SK-N-SH (cell line): ENCODE measurements around the gene DPP4. TPM values are rescaled to one million over a fixed set of nuclear protein-coding genes. Genes with fewer than 3 reads are reported as not detected.

Experiments
- CTCF ChIA-PET: fragments of 300-600, 350-600 bp; formaldehyde crosslinking; extraction: SDS; loops from one replicate; lab custom pipeline; 2021; lab: Yijun Ruan, JAX
- POLR2A ChIA-PET: fragments of 350-600 bp; sonication (Branson Sonifier 250); formaldehyde crosslinking; extraction: SDS; loops from one replicate; lab custom pipeline; 2020; ENCODE audit warnings: antibody characterized with exemption, inconsistent platforms; lab: Yijun Ruan, JAX
- DNase-seq: peaks from one replicate; pipeline ENCODE4 v3.0.0; 2012
- H2AFZ ChIP-seq: fragments of 200-600 bp; sonication (generic); 2 replicates; pipeline ENCODE4 v1.8.1; 2016; ENCODE audit warnings: antibody characterized with exemption, mild to moderate bottlenecking, low read depth
- H3F3A ChIP-seq: fragments of 200-600 bp; sonication (generic); replicated peaks from 2 replicates; pipeline ENCODE3; 2016; ENCODE audit warnings: antibody characterized with exemption, mild to moderate bottlenecking; ENCODE audit not compliant: insufficient read depth
- H3K27ac ChIP-seq, 2 experiments: fragments of 200-500 bp in 1 of 2; fragments of 200-600 bp in 1 of 2; sonication (Bioruptor generic) in 1 of 2; sonication (generic), shearing (Covaris generic) in 1 of 2; 2 replicates each; pipeline versions ENCODE4 v1.5.1 to v1.6.1; 2014 to 2016; ENCODE audit warnings: low read depth in 2 of 2, inconsistent platforms in 1 of 2, low read length in 1 of 2, mild to moderate bottlenecking in 1 of 2, mixed read lengths in 1 of 2
- H3K27me3 ChIP-seq: fragments of 200-600 bp; sonication (generic), shearing (Covaris generic); 2 replicates; pipeline ENCODE4 v1.6.1; 2016; ENCODE audit warnings: mixed run types; ENCODE audit not compliant: insufficient read depth
- H3K36me3 ChIP-seq, 2 experiments: fragments of 200-500 bp in 1 of 2; fragments of 200-600 bp in 1 of 2; sonication (Bioruptor generic) in 1 of 2; sonication (generic) in 1 of 2; replicated peaks in 1 of 2; 2 replicates each; pipeline versions ENCODE3 to v1.5.1; 2014 to 2016; ENCODE audit warnings: low read length in 1 of 2, mild to moderate bottlenecking in 1 of 2; ENCODE audit not compliant: insufficient read depth in 2 of 2, control insufficient read depth in 1 of 2
- H3K4me1 ChIP-seq, 2 experiments: fragments of 200-500 bp in 1 of 2; fragments of 200-600 bp in 1 of 2; sonication (Bioruptor generic) in 1 of 2; sonication (generic), shearing (Covaris generic) in 1 of 2; 2 replicates each; pipeline versions ENCODE4 v1.5.1 to v1.6.1; 2014 to 2016; ENCODE audit warnings: low read depth in 1 of 2, low read length in 1 of 2, mixed run types in 1 of 2; ENCODE audit not compliant: insufficient read depth in 2 of 2, control insufficient read depth in 1 of 2
- H3K4me2 ChIP-seq: fragments of 200-600 bp; sonication (generic), shearing (Covaris generic); 2 replicates; pipeline ENCODE4 v1.6.1; 2017; ENCODE audit warnings: mixed run types
- H3K4me3 ChIP-seq, 2 experiments: fragments of 200-500 bp in 1 of 2; fragments of 200-600 bp in 1 of 2; sonication (Bioruptor generic) in 1 of 2; sonication (generic), shearing (Covaris generic) in 1 of 2; 2 replicates each; pipeline versions ENCODE4 v1.5.1 to v1.8.1; 2014 to 2016; ENCODE audit warnings: low read depth in 2 of 2, inconsistent platforms in 1 of 2, low read length in 1 of 2, mild to moderate bottlenecking in 1 of 2, mixed read lengths in 1 of 2, moderate library complexity in 1 of 2
- H3K79me2 ChIP-seq: fragments of 200-600 bp; sonication (generic); 2 replicates; pipeline ENCODE4 v1.8.1; 2017; ENCODE audit warnings: mild to moderate bottlenecking; ENCODE audit not compliant: insufficient read depth
- H3K9ac ChIP-seq: fragments of 200-600 bp; sonication (generic); 2 replicates; pipeline ENCODE4 v1.6.1; 2017; ENCODE audit warnings: mixed run types
- H3K9me2 ChIP-seq: fragments of 200-600 bp; sonication (generic); 2 replicates; pipeline ENCODE4 v1.6.1; 2017; ENCODE audit warnings: mixed run types
- H3K9me3 ChIP-seq: fragments of 200-600 bp; sonication (generic); 2 replicates; pipeline ENCODE4 v1.6.1; 2017; ENCODE audit warnings: mixed run types, mild to moderate bottlenecking, moderate library complexity
- H4K20me1 ChIP-seq: fragments of 200-600 bp; sonication (generic); 2 replicates; pipeline ENCODE4 v1.6.1; 2017; ENCODE audit warnings: mild to moderate bottlenecking, mixed run types; ENCODE audit not compliant: insufficient read depth
- FOSL2 ChIP-seq: IDR thresholded peaks from 2 replicates; pipeline ENCODE4 v1.4.0; 2012; ENCODE audit warnings: low read depth, mild to moderate bottlenecking, moderate library complexity, borderline replicate concordance
- FOXM1 ChIP-seq: IDR thresholded peaks from 2 replicates; pipeline ENCODE4 v1.4.0; 2012; ENCODE audit warnings: low read depth, mild to moderate bottlenecking
- GABPA ChIP-seq: IDR thresholded peaks from 2 replicates; pipeline ENCODE4 v1.4.0; 2012; ENCODE audit warnings: low read depth, mild to moderate bottlenecking
- JUND ChIP-seq: IDR thresholded peaks from 2 replicates; pipeline ENCODE4 v1.4.0; 2012
- MEF2A ChIP-seq: IDR thresholded peaks from 2 replicates; pipeline ENCODE4 v1.4.0; 2012; ENCODE audit warnings: low read depth, borderline replicate concordance
- NFIC ChIP-seq: IDR thresholded peaks from 2 replicates; pipeline ENCODE4 v1.4.0; 2012; ENCODE audit warnings: borderline replicate concordance
- PBX3 ChIP-seq: IDR thresholded peaks from 2 replicates; pipeline ENCODE4; 2012
- RCOR1 ChIP-seq: fragments of 150-350 bp; IDR thresholded peaks from 2 replicates; pipeline ENCODE4 v1.6.1; 2017; ENCODE audit warnings: antibody characterized with exemption, low read length
- REST ChIP-seq: IDR thresholded peaks from 2 replicates; pipeline ENCODE4 v1.6.1; 2012; ENCODE audit warnings: mild to moderate bottlenecking, low read depth, low read length, moderate library complexity
- RXRA ChIP-seq: IDR thresholded peaks from 2 replicates; pipeline ENCODE4 v1.4.0; 2012; ENCODE audit warnings: low read depth, mild to moderate bottlenecking, borderline replicate concordance
- SIN3A ChIP-seq: IDR thresholded peaks from 2 replicates; pipeline ENCODE4 v1.6.1; 2012; ENCODE audit warnings: low read depth, mild to moderate bottlenecking, low read length, moderate library complexity, borderline replicate concordance
- TAF1 ChIP-seq: IDR thresholded peaks from 2 replicates; pipeline ENCODE4 v1.6.1; 2012; ENCODE audit warnings: low read depth, mild to moderate bottlenecking, low read length, moderate library complexity, borderline replicate concordance
- TCF12 ChIP-seq: IDR thresholded peaks from 2 replicates; pipeline ENCODE4 v1.4.0; 2012
- TEAD4 ChIP-seq: IDR thresholded peaks from 2 replicates; pipeline ENCODE4 v1.4.0; 2012; ENCODE audit warnings: mild to moderate bottlenecking, borderline replicate concordance; ENCODE audit not compliant: insufficient read depth
- USF1 ChIP-seq: IDR thresholded peaks from 2 replicates; pipeline ENCODE4 v1.4.0; 2012; ENCODE audit warnings: low read depth, borderline replicate concordance
- YY1 ChIP-seq: IDR thresholded peaks from 2 replicates; pipeline ENCODE4 v1.4.0; 2012; ENCODE audit warnings: low read depth, mild to moderate bottlenecking
- ZBTB33 ChIP-seq: IDR thresholded peaks from 2 replicates; pipeline ENCODE4 v1.4.0; 2012; ENCODE audit warnings: low read depth, borderline replicate concordance
- WGBS: methylation state at CpG from one replicate; pipeline ENCODE4 v1.1.6; 2017; ENCODE audit warnings: low lambda C conversion rate; 5-methylcytosine and 5-hydroxymethylcytosine counted together
- polyA plus RNA-seq, 3 experiments: library from polyadenylated mRNA; depleted of rRNA; stranded (reverse); fragments of >200 nt; gene quantifications; 2 replicates each; pipeline ENCODE4 v1.2.3, GENCODE V29; 2012
- TF ChIP-seq, protein P1 (sequence below): fragments of 150-350 bp; IDR thresholded peaks from 2 replicates; pipeline ENCODE4 v1.6.1; 2017; ENCODE audit warnings: antibody characterized with exemption, low read length, low read depth, borderline replicate concordance
- TF ChIP-seq, protein P2 (sequence below): fragments of 150-350 bp; IDR thresholded peaks from 2 replicates; pipeline ENCODE4 v1.6.1; 2016; ENCODE audit warnings: mild to moderate bottlenecking, low read depth, low read length

Gene DPP4
- polyA plus RNA-seq, 1 of the 3 experiments (the other 2 are of a cell fraction), result 5.0 TPM

GRCh38 chr2:161961061-161961460 is 113.0 kb downstream of the DPP4 start:
- H3K27ac ChIP-seq, result no peak overlapping the region
- no peaks in the 10 kb centered on the region for H3K9me3 ChIP-seq
- DNase-seq, result no peak
- no peak overlapping the region for H3K9ac ChIP-seq
- no peaks in the 10 kb centered on the region; the same call in 1 of the 2 replicates for H3K9me2 ChIP-seq
- no peak overlapping the region for H3K4me2 ChIP-seq
- TF ChIP-seq TEAD4 (no peak), REST (no peak), ZBTB33 (no peak), MEF2A (no peak), RXRA (no peak), TAF1 (no peak), FOXM1 (no peak), JUND (no peak), YY1 (no peak), USF1 (no peak), GABPA (no peak), NFIC (no peak), RCOR1 (no peak), TCF12 (no peak), FOSL2 (no peak), SIN3A (no peak), PBX3 (no peak)
- TF ChIP-seq, protein P1, sequence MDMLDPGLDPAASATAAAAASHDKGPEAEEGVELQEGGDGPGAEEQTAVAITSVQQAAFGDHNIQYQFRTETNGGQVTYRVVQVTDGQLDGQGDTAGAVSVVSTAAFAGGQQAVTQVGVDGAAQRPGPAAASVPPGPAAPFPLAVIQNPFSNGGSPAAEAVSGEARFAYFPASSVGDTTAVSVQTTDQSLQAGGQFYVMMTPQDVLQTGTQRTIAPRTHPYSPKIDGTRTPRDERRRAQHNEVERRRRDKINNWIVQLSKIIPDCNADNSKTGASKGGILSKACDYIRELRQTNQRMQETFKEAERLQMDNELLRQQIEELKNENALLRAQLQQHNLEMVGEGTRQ, result no peak
- TF ChIP-seq, protein P2, sequence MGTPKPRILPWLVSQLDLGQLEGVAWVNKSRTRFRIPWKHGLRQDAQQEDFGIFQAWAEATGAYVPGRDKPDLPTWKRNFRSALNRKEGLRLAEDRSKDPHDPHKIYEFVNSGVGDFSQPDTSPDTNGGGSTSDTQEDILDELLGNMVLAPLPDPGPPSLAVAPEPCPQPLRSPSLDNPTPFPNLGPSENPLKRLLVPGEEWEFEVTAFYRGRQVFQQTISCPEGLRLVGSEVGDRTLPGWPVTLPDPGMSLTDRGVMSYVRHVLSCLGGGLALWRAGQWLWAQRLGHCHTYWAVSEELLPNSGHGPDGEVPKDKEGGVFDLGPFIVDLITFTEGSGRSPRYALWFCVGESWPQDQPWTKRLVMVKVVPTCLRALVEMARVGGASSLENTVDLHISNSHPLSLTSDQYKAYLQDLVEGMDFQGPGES, result no peak
- 48% methylated on average over 2 of the region's 2 CpGs for WGBS
- no peaks in the 10 kb centered on the region for H3K4me1 ChIP-seq
- H3K36me3 ChIP-seq, result no peaks in the 10 kb centered on the region
- no peak overlapping the region for H3K4me3 ChIP-seq
- no peaks in the 10 kb centered on the region; the same call in 1 of the 2 replicates for H3K27me3 ChIP-seq
- POLR2A ChIA-PET, result no interaction called here
- H2AFZ ChIP-seq, result no peak overlapping the region
- H3F3A ChIP-seq, result no peaks in the 10 kb centered on the region
- CTCF ChIA-PET, result interaction anchor here (3.9 kb wide), 1 partner anchor 14 kb away, joined by 11 read pairs; no protein-coding TSS in a partner anchor
- H3K79me2 ChIP-seq, result no peaks in the 10 kb centered on the region
- H4K20me1 ChIP-seq, result no peaks in the 10 kb centered on the region
